Hematopoietic multipotent progenitor cell treated with erythropoietin and hydrocortisone succinate and interleukin-3 and kit ligand, for 17 days (in vitro differentiated cells): ENCODE data around the gene HRAS.
A peak's percentile ranks its signal among the peaks of the same experiment; 100 is the strongest.
"Not testable (repeated sequence)": the region's sequence is repeated elsewhere in the genome, so short reads cannot be mapped to it uniquely, and the experiment has no call there.

ENCODE experiments used
- DNase-seq: peaks from one replicate; pipeline ENCODE4 v3.0.0-alpha.2; 2015; ENCODE audit warnings: low spot score

HRAS gene

DNA sequence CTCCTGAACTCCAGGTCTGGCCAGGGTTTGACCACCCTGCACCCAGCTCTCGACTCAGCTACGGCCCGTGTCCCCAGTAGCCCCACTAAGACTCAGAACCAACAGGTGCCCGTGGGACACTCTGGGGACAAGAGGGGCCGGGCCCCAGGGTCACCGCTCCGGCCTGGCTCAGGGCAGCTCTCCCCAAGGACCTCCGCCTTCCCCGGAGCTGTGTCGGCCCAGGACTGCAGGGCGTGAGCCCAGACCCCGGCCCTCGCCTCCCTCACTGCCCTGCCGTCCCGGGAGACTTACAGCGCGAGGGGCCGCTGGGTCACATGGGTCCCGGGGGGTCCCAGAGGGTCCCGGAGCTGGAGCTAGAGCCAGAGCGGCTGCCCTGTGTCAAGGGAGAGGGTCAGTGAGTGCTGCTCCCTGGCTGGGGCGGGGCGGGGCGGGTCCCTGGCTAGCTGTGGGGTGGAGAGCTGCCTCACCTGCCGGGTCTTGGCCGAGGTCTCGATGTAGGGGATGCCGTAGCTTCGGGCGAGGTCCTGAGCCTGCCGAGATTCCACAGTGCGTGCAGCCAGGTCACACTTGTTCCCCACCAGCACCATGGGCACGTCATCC is 2.3 kb downstream of the HRAS start:
- DNase-seq, result no peak

GRCh38 chr11:532527-532985 is 2.8 kb downstream of the HRAS start:
- no peak for DNase-seq

- no peak for DNase-seq
Observed at GRCh38 chr11:531919-532526, 3.4 kb downstream of the HRAS start.

GRCh38 chr11:530960-531831 is 4.2 kb downstream of the HRAS start:
- DNase-seq, result no peak

GRCh38 chr11:529728-530411 is 5.5 kb downstream of the HRAS start:
- no peak for DNase-seq

GRCh38 chr11:528815-529727 is 6.3 kb downstream of the HRAS start:
- DNase-seq, result no peak

GRCh38 chr11:528166-528814 is 7.1 kb downstream of the HRAS start:
- no peak for DNase-seq

DNA sequence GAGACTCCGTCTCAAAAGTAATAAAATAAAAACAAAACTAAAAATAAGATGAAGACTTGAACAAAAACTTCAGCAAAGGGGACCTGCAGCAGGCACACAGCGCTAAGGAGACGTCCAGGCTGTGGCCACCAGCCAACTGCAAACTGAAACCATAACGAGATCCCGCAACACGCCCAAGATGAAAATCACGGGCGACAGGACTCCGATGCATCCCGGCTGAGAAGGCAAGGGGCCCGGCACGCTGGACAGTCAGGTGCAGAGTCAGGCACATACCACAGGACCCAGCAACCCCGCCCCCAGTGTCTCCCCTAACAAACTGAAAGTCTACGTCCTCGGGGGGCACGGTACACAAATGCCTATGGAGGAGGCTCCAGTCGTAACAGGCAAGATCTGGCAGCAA is 9.2 kb downstream of the HRAS start:
- no peak for DNase-seq

DNA sequence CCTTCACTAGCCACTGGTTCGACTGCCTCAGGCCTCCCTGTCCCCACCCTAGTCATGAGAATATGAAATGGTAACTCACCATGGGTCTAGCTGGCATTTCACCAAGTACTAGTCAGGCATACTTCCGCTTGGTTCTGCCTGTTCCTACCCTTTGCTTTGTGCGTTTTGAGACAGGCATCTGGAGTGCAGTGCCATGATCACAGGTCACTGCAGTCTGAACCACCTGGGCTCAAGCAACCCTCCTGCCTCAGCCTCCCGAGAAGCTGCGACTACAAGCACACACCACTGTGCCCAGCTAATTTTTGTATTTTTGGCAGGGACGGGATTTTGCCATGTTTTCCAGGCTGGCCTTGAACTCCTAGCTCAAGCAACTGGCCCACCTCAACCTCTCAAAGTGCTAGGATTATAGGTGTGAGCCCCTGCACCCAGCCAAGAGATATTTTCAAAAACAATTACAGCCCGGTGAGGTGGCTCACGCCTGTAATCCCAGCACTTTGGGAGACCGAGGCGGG is 14.1 kb downstream of the HRAS start:
- DNase-seq, result no peak

DNA sequence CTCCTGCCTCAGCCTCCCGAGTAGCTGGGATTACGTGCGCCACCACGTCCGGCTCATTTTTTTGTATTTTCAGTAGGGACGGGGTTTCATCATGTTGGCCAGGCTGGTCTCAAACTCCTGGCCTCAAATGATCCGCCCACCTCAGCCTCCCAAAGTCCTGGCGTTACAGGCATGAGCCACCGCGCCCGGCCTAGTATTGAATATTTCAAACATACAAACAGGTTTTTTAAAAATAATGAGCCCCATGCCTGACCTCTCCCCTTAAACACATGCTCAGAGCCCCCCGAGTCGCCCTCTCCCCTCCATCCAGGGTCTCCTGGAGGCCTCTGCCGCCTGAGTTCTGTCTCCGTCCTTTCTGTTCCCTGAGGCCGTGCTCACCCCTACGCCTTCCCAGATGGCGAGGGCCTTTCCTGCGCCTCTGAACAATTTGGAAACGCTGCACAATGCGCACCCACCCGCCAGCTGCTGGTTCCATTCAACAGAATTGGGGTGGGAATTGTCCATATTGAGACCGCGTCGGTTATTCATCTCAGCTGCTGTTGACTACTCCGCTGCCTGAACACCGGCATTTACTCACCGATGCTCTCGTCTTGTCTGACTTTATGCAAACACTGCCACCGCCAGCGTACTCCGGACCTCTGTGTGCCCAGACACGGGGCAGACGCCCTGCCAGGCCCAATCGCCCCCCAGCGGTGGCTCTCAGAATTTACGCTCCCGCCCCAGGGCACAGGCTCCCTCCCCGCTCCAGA is 14.8 kb downstream of the HRAS start:
- no peak for DNase-seq

GRCh38 chr11:518463-519202 is 16.7 kb downstream of the HRAS start:
- peak; percentile 92 for DNase-seq

- not testable (repeated sequence) for DNase-seq
Observed at GRCh38 chr11:516918-517685, 18.3 kb downstream of the HRAS start.

GRCh38 chr11:516400-516799 is 19.0 kb downstream of the HRAS start:
- DNase-seq, result no peak

GRCh38 chr11:515131-515530 is 20.2 kb downstream of the HRAS start:
- DNase-seq, result no peak

GRCh38 chr11:514606-515005 is 20.8 kb downstream of the HRAS start:
- no peak for DNase-seq

DNA sequence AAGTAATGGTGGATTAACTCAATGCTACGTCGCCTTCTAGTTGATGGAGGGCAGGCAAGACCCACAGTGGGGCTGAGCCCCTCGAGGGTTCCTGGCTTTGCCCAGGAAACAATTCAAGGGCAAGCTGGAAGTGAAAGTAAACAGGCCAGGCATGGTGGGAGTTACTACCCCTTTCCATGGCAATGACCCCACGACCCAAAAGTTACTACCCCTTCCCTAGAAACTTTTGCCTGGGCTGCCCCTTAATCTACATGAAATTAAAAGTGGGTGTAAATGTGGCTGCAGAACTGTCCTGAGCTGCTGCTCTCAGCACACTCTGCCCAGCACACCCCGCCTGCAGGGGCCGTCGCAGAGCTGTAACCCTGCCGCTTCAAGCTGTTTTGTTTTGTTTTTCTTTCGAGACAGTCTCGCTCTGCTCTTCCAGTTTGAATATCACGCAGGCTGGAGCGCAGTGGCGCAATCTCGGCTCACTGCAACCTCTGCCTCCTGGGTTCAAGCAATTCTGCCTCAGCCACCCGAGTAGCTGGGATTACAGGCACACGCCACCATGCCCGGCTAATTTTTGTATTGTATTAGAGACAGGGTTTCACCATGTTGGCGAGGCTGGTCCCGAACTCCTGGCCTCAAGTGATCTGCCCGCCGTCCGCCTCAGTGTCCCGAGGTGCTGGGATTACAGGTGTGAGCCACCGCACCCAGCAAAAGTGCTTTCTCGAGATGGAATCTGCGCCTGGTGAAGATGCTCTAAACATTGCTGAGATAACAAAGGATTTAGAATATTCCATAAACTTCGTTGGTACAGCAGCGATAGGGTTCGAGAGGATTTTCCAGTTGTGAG is 22.4 kb downstream of the HRAS start:
- no peak for DNase-seq

DNA sequence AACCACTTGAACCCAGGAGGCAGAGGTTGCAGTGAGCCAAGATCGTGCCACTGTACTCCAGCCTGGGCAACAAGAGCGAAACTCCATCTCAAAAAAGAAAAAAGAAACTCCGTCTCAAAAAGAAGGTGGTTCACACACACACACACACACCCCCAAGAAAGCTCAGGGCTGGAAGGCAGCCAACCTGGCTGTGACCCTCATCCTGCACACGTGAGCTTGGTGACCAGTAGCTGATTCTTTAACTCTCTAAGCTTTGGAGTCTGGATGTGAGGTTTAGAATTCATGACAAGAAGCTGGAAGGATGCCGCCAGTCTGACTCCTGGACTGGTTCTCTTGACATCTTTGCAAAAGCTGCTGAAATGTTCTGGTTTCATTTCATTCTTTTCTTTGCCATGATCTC is 26.4 kb downstream of the HRAS start:
- DNase-seq, result no peak
